ENCODE data around the gene IL15. TPM values are rescaled to one million over a fixed set of nuclear protein-coding genes. Genes with fewer than 3 reads are reported as not detected.

The IL15 gene
- total and polyA plus RNA-seq, 2 of the 4 experiments (the other 2 are of a cell fraction): 5.0 to 5.2 TPM

- DNase-seq (no peak), ATAC-seq (ENCODE audit: low read depth) (no peak)
- H3K9me3 ChIP-seq (ENCODE audit: control insufficient read depth, insufficient read depth, low read length): no peaks in the 10 kb centered on the region
- ChIA-PET POLR2A (ENCODE audit: unreplicated experiment) (no interaction called here), CTCF (interaction anchor here (1.7 kb wide), 1 partner anchor 291 kb away, joined by 6 read pairs; no protein-coding TSS in a partner anchor)
- H3K27ac ChIP-seq (ENCODE audit: insufficient read depth, low read length): no peak overlapping the region
- H4K8ac ChIP-seq (ENCODE audit: low read depth in 2 of 2, low read length in 2 of 2): no peak overlapping the region; a peak in 1 of 4 replicates
- dilution Hi-C loops (cut with HindIII; ENCODE audit: low sequenced_read_pairs, unreplicated experiment) (no loop called here), intact Hi-C loops (cut with micrococcal nuclease) (loop anchor here (2.0 to 10.0 kb wide), 4 partner anchors 73 to 1205 kb away; no protein-coding TSS in a partner anchor), in situ Hi-C loops (cut with MboI; ENCODE audit: low sequenced_read_pairs) (no loop called here)
- H3K27me3 ChIP-seq (ENCODE audit: control insufficient read depth, insufficient read depth, low read length): no peaks in the 10 kb centered on the region
- TF ChIP-seq MAZ (IDR thresholded peaks at IDR 0.05; ENCODE audit: borderline replicate concordance, low read depth, low read length) (no peak), USF2 (IDR thresholded peaks at IDR 0.05; ENCODE audit: low read depth, low read length) (no peak), SMC3 (IDR thresholded peaks at IDR 0.05; ENCODE audit: low read depth, low read length) (no peak), MAFK (IDR thresholded peaks at IDR 0.05; ENCODE audit: low read depth, low read length) (peak; percentile 100), BHLHE40 (IDR thresholded peaks at IDR 0.05; ENCODE audit: low read depth, low read length) (no peak), POLR2A (IDR thresholded peaks at IDR 0.05; ENCODE audit: low read depth, low read length) (no peak), MXI1 (IDR thresholded peaks at IDR 0.05; ENCODE audit: borderline replicate concordance, low read depth, low read length) (no peak), CEBPB (IDR thresholded peaks at IDR 0.05; ENCODE audit: low read depth, low read length) (no peak), RFX5 (IDR thresholded peaks at IDR 0.05; ENCODE audit: low read depth, low read length) (no peak), ELK1 (IDR thresholded peaks at IDR 0.05; ENCODE audit: borderline replicate concordance, low read depth, low read length) (no peak), NFE2L2 (IDR thresholded peaks at IDR 0.05; ENCODE audit: low read depth, low read length) (peak; percentile 94)
- H2BK20ac ChIP-seq (ENCODE audit: low read depth, low read length): peak overlapping the region; percentile 6; the same call in 1 of the 2 replicates
- H3K4me2 ChIP-seq (ENCODE audit: low read depth, low read length): peak overlapping the region; percentile 84
- peak overlapping the region; percentile 39; the same call in 1 of the 2 replicates for H4K5ac ChIP-seq (ENCODE audit: low read depth, low read length)
- peak overlapping the region; percentile 85; the same call in 1 of the 2 replicates for H3K4me3 ChIP-seq (ENCODE audit: insufficient read depth, low read depth, low read length)
- 0 out of 2 replicates have a peak overlapping the region, but pooled peaks have one; percentile 2 for H2AK5ac ChIP-seq (ENCODE audit: low read depth, low read length)
- no peak overlapping the region for H3K56ac ChIP-seq (ENCODE audit: extremely low read depth, insufficient read depth, low read length)
- peak overlapping the region; percentile 11; the same call in 1 of the 2 replicates for H3K4ac ChIP-seq (ENCODE audit: low read depth, low read length)
- no peak overlapping the region for H2AK9ac ChIP-seq (replicated peaks; ENCODE audit: low read depth, low read length, poor library complexity)
- no peak overlapping the region for H3K9ac ChIP-seq (ENCODE audit: low read depth, low read length)
- H3K14ac ChIP-seq (replicated peaks; ENCODE audit: low read depth, low read length): no peak overlapping the region
- H2BK15ac ChIP-seq (ENCODE audit: low read depth, low read length): no peak overlapping the region
- no peaks in the 10 kb centered on the region for H3K36me3 ChIP-seq (ENCODE audit: control insufficient read depth, insufficient read depth, low read length)
- no peaks in the 10 kb centered on the region for H4K20me1 ChIP-seq (ENCODE audit: insufficient read depth, low read length)
- peak overlapping the region; percentile 28 for H2BK5ac ChIP-seq (ENCODE audit: low read depth, low read length, poor library complexity, severe bottlenecking)
- H4K91ac ChIP-seq (ENCODE audit: insufficient read depth, low read depth, low read length): no peak overlapping the region
- no CpG with 5 or more reads among the region's 2 CpGs for WGBS, 2 experiments (ENCODE audit: extremely low coverage in 2 of 2, insufficient read length in 1 of 2)
- H3K79me1 ChIP-seq (ENCODE audit: low read depth in 1 of 2, low read length in 2 of 2): peaks cover 7 to 26% of the 10 kb centered on the region in 2 experiments
- H3K23ac ChIP-seq (ENCODE audit: low read depth, low read length): peak overlapping the region; percentile 88
- no peak overlapping the region for H2AFZ ChIP-seq (replicated peaks; ENCODE audit: low read length, poor library complexity)
- BruUV-seq (replicated peaks): no TSS peak
- no peak overlapping the region for H2BK120ac ChIP-seq (ENCODE audit: low read depth, low read length)
- peaks cover 6% of the 10 kb centered on the region; the same call in 1 of the 2 replicates for H3K9me1 ChIP-seq (ENCODE audit: insufficient read depth, low read length)
- peak overlapping the region; percentile 17; the same call in 1 of the 2 replicates for H3K18ac ChIP-seq (ENCODE audit: low read depth, low read length)
- peaks cover 3% of the 10 kb centered on the region; the same call in 1 of the 2 replicates for H3K4me1 ChIP-seq (ENCODE audit: control insufficient read depth, insufficient read depth, low read length)
These were observed 1.2 kb downstream of the IL15 start for GRCh38 chr4:141637565-141637964.

Data from IMR-90 (cell line).